GM23248 (cell line): Measurements from ENCODE around the gene DGKQ. TPM values are rescaled to one million over a fixed set of nuclear protein-coding genes. Genes with fewer than 3 reads are reported as not detected.

ENCODE experiments used
- DNase-seq: peaks from one replicate; pipeline ENCODE4 v3.0.0-alpha.2; 2015
- H2AFZ ChIP-seq: fragments of 200-600 bp; sonication (generic); 2 replicates; pipeline ENCODE4 v1.6.1; 2016; ENCODE audit warnings: antibody characterized with exemption
- H3F3A ChIP-seq: fragments of 200-600 bp; sonication (generic); 2 replicates; pipeline ENCODE4 v1.6.1; 2016; ENCODE audit warnings: mild to moderate bottlenecking, antibody characterized with exemption, mixed run types; ENCODE audit not compliant: insufficient read depth
- H3K27ac ChIP-seq: fragments of 200-600 bp; sonication (generic); 2 replicates; pipeline ENCODE4 v1.5.1; 2016; ENCODE audit warnings: mild to moderate bottlenecking
- H3K27me3 ChIP-seq: fragments of 200-600 bp; sonication (generic); replicated peaks from 2 replicates; pipeline ENCODE4 v1.6.1; 2016; ENCODE audit warnings: mild to moderate bottlenecking; ENCODE audit not compliant: insufficient read depth
- H3K36me3 ChIP-seq: fragments of 200-600 bp; sonication (generic); 2 replicates; pipeline ENCODE4 v1.6.1; 2016; ENCODE audit warnings: low read depth, mild to moderate bottlenecking
- H3K4me1 ChIP-seq: fragments of 200-600 bp; sonication (generic); 2 replicates; pipeline ENCODE4 v1.6.1; 2016; ENCODE audit warnings: mild to moderate bottlenecking; ENCODE audit not compliant: insufficient read depth
- H3K4me2 ChIP-seq: fragments of 200-600 bp; sonication (generic); one replicate; pipeline ENCODE4 v1.6.1; 2016; ENCODE audit warnings: mild to moderate bottlenecking; ENCODE audit not compliant: unreplicated experiment
- H3K4me3 ChIP-seq: fragments of 200-600 bp; sonication (generic); 2 replicates; pipeline ENCODE4 v1.5.1; 2016; ENCODE audit warnings: mild to moderate bottlenecking
- H3K79me2 ChIP-seq: fragments of 200-600 bp; sonication (generic); 2 replicates; pipeline ENCODE4 v1.6.1; 2016; ENCODE audit warnings: mild to moderate bottlenecking; ENCODE audit not compliant: insufficient read depth
- H3K9ac ChIP-seq: fragments of 200-600 bp; sonication (generic); 2 replicates; pipeline ENCODE4 v1.6.1; 2016; ENCODE audit warnings: mild to moderate bottlenecking
- H3K9me2 ChIP-seq: fragments of 200-600 bp; sonication (generic); 2 replicates; pipeline ENCODE4 v1.6.1; 2016; ENCODE audit warnings: mixed run types, mild to moderate bottlenecking, moderate library complexity; ENCODE audit not compliant: insufficient read depth
- H3K9me3 ChIP-seq: fragments of 200-600 bp; sonication (generic); one replicate; pipeline ENCODE4 v1.6.1; 2017; ENCODE audit warnings: low read depth
- H4K20me1 ChIP-seq: fragments of 200-600 bp; sonication (generic); 2 replicates; pipeline ENCODE4 v1.6.0; 2016; ENCODE audit not compliant: insufficient read depth
- EZH2 ChIP-seq: fragments of 200-600 bp; sonication (generic); IDR thresholded peaks from 2 replicates; pipeline ENCODE4 v1.6.1; 2018; ENCODE audit warnings: antibody characterized with exemption, mild to moderate bottlenecking; ENCODE audit not compliant: insufficient read depth, poor library complexity, severe bottlenecking
- EZH2phosphoT487 ChIP-seq: fragments of 200-600 bp; sonication (generic); IDR thresholded peaks from 2 replicates; pipeline ENCODE4 v1.6.1; 2018; ENCODE audit warnings: antibody characterized with exemption, moderate library complexity, mild to moderate bottlenecking, low read depth; ENCODE audit not compliant: insufficient read depth
- WGBS, 2 experiments: methylation state at CpG; one replicate each; pipeline ENCODE4 v1.1.6; 2015 to 2017; ENCODE audit warnings: low lambda C conversion rate in 2 of 2, low coverage in 1 of 2; ENCODE audit errors: missing lambda C conversion rate in 2 of 2; 5-methylcytosine and 5-hydroxymethylcytosine counted together
- in situ Hi-C: fragments of 300-500 bp; cut with MboI; formaldehyde crosslinking; loops from 2 replicates; pipeline ENCODE4 v1.15.0; 2020
- polyA plus RNA-seq: library from polyadenylated mRNA; unstranded; fragments of >200 nt; fragmentation: Nextera tagmentation; extraction: Ambion mirVana; gene quantifications from 2 replicates; pipeline ENCODE4 v1.2.1, GENCODE V29; 2016
- total RNA-seq: library from RNA; depleted of rRNA; stranded (reverse); fragments of >200 nt; shearing (Covaris generic); gene quantifications from 2 replicates; pipeline ENCODE4 v1.2.3, GENCODE V29; 2014

The DGKQ gene
- total and polyA plus RNA-seq, 2 experiments from 2014 or later = 1.9 to 18.2 TPM

DNA sequence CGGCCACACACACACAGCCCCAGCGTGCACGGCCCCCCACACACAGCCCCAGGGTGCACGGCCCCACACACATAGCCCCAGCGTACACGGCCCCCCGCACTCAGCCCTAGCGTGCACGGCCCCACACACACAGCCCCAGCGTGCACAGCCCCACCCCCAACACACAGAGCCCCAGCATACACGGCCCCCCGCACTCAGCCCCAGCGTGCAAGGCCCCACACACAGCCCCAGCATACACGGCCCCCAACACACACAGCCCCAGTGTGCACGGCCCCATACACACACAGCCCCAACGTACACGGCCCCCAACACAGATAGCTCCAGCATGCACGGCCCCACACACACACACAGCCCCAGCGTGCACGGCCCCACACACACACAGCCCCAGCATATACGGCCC, 58.8 kb downstream of the DGKQ start:
- TF ChIP-seq EZH2 (no peak), EZH2phosphoT487 (no peak)
- Histone ChIP-seq H3K9me2 (no peaks in the 10 kb centered on the region), H3K79me2 (peaks cover 86% of the 10 kb centered on the region), H3K9me3 (no peaks in the 10 kb centered on the region), H3K4me2 (no peak overlapping the region), H3K36me3 (no peaks in the 10 kb centered on the region), H4K20me1 (peaks cover 5% of the 10 kb centered on the region; the same call in 1 of the 2 replicates), H3K27ac (no peak overlapping the region), H3K4me1 (no peaks in the 10 kb centered on the region), H3K9ac (no peak overlapping the region), H2AFZ (no peak overlapping the region), H3K4me3 (no peak overlapping the region), H3F3A (no peaks in the 10 kb centered on the region), H3K27me3 (no peaks in the 10 kb centered on the region)
- in situ Hi-C loops = no loop called here
- no peak for DNase-seq
- WGBS, 2 experiments = 47 to 62% methylated on average over 7 to 18 of the region's 21 CpGs

DNA sequence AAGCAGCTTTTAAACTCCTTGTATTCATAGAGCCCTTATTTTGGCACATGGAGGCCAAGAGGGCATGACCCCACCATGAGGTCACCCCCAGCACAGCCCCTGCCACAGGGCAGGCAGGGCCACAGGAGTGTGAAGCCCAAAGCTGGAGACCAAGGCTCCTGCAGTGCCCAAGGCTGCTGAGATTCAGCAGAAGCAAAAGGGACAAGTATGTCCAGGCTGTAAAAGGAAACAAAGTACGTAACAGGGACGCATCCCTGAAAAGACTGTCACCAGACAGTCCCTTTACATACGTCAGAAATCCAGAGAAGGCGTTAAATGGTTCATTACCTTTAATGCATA, 60.1 kb downstream of the DGKQ start:
- no peak overlapping the region for H3K4me3 ChIP-seq
- peaks cover 5% of the 10 kb centered on the region; the same call in 1 of the 2 replicates for H4K20me1 ChIP-seq
- H3K4me1 ChIP-seq = no peaks in the 10 kb centered on the region
- H3K4me2 ChIP-seq = no peak overlapping the region
- in situ Hi-C loops = no loop called here
- no peak for TF ChIP-seq EZH2phosphoT487
- TF ChIP-seq EZH2 = no peak
- no peaks in the 10 kb centered on the region for H3F3A ChIP-seq
- no peak overlapping the region for H3K9ac ChIP-seq
- no peaks in the 10 kb centered on the region for H3K9me3 ChIP-seq
- no peaks in the 10 kb centered on the region for H3K9me2 ChIP-seq
- peaks cover 86% of the 10 kb centered on the region for H3K79me2 ChIP-seq
- no peaks in the 10 kb centered on the region for H3K36me3 ChIP-seq
- H3K27me3 ChIP-seq = no peaks in the 10 kb centered on the region
- DNase-seq = no peak
- no peak overlapping the region for H2AFZ ChIP-seq
- 96 to 100% methylated on average over 4 of the region's 4 CpGs for WGBS, 2 experiments
- H3K27ac ChIP-seq = no peak overlapping the region

DNA sequence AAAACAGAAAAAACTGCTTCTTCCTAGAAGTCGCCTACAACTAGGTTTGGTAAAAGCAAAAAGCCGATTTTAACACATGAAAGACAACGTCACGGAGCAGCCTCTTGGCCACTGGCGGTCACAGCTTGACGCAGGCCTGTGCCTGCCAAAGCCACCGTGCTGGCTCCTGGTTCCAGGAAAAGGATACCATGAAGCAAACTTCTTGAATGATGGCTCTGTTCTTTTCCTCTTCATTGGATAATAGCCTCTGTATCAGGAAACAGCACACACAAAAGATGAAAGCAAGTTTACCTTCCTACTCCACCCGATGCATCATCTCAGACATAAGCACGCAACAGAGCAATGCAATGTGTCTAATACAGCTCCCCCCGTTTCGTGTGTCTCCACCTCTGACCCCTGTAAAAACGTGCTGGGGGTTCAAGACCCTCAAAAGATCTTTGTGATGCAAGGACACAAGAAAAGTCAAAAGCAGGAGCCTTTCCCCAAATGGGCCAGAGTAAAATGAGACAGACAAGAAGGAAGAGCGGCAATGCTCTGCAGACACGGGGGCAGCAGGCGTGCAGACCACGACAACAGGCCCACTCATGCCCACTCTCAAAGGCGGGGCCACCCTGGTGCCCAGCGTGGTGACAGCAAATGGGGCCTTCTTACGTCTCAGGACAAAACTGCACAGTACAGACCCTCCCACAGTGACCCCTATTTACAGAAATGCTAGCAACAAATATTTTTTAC, 60.7 kb downstream of the DGKQ start:
- Histone ChIP-seq H3K9me2 (no peaks in the 10 kb centered on the region), H3K4me1 (no peaks in the 10 kb centered on the region), H3K4me3 (no peak overlapping the region), H3K27ac (no peak overlapping the region), H3K9ac (no peak overlapping the region), H2AFZ (no peak overlapping the region), H3K36me3 (no peaks in the 10 kb centered on the region), H4K20me1 (peaks cover 5% of the 10 kb centered on the region; the same call in 1 of the 2 replicates), H3K9me3 (no peaks in the 10 kb centered on the region), H3F3A (no peaks in the 10 kb centered on the region), H3K4me2 (no peak overlapping the region), H3K79me2 (peaks cover 84% of the 10 kb centered on the region), H3K27me3 (no peaks in the 10 kb centered on the region)
- 84 to 86% methylated on average over 19 of the region's 19 CpGs for WGBS, 2 experiments
- DNase-seq = no peak
- TF ChIP-seq EZH2phosphoT487 (no peak), EZH2 (no peak)
- in situ Hi-C loops = no loop called here

DNA sequence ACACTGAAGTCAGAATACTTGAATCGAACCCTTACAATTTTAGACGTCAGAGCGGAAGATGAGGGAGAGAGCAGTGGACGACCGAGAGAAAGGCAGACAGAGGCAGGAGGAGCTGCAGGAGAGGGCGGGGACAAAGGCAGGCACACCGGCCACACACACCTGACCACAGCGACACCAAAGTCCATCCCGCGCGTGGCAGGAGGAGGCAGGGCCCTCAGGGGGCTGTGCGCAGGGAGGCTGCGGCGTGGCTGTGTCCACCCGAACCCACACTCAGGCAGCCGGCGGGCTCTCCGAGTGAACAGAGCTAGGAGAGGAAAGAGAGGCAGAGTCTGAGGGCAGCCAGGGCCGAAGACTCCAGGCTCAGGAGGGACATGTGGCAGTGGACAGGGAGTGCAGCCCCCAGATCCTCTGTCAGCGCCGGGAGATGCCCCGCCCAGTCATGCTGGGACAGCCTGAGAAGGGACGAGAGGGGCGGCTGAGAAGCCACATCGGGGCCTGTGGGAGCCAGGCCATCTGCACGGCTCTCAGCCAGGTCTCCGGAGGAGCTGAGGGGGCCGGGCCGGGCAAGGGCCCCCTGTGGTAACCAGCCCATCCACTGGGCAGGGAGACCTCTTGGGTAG, 61.4 kb downstream of the DGKQ start:
- H3K9ac ChIP-seq = no peak overlapping the region
- 88 to 92% methylated on average over 27 to 29 of the region's 29 CpGs for WGBS, 2 experiments

More for the DNA sequence above, 61.4 kb downstream of the DGKQ start:
- Histone ChIP-seq H3K9me3 (no peaks in the 10 kb centered on the region), H2AFZ (no peak overlapping the region), H3F3A (no peaks in the 10 kb centered on the region), H3K4me3 (no peak overlapping the region), H4K20me1 (peaks cover 5% of the 10 kb centered on the region; the same call in 1 of the 2 replicates), H3K4me2 (no peak overlapping the region), H3K27ac (no peak overlapping the region), H3K9me2 (no peaks in the 10 kb centered on the region), H3K79me2 (peaks cover 84% of the 10 kb centered on the region), H3K27me3 (no peaks in the 10 kb centered on the region), H3K36me3 (no peaks in the 10 kb centered on the region), H3K4me1 (no peaks in the 10 kb centered on the region)
- in situ Hi-C loops = no loop called here
- TF ChIP-seq EZH2 (no peak), EZH2phosphoT487 (no peak)
- DNase-seq = no peak
